NCI-H1092 treated with DMSO at 0.1 percent for 48 hours (cell line): ENCODE data around the gene NAA80.
A peak's percentile ranks its signal among the peaks of the same experiment; 100 is the strongest.
"Not testable (repeated sequence)": the region's sequence is repeated elsewhere in the genome, so short reads cannot be mapped to it uniquely, and the experiment has no call there.

Experiments used
- DNase-seq: peaks from one replicate; lab custom pipeline; 2025; lab: John Stamatoyannopoulos, UW

NAA80 gene

DNA sequence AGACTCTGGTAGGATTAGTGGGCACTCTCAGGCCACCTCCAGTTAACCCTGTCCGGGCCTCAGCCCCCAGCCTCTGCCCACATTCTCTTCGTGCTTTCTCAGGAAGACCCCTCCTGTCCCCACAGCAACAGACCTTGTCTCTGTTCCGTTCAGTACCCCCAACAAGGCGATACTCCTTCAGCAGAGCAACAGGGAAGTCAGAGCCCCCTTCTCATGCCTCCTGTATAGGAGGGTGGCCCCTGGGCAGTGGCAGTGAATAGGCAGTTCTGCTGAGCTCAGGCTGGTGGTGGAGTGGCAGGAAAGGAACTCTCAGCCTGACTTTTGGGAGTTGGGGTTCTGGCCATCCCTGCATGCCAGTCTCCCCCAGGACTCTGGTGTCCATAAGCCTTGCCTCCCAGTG is 29.7 kb downstream of the NAA80 start:
- DNase-seq: no peak

DNA sequence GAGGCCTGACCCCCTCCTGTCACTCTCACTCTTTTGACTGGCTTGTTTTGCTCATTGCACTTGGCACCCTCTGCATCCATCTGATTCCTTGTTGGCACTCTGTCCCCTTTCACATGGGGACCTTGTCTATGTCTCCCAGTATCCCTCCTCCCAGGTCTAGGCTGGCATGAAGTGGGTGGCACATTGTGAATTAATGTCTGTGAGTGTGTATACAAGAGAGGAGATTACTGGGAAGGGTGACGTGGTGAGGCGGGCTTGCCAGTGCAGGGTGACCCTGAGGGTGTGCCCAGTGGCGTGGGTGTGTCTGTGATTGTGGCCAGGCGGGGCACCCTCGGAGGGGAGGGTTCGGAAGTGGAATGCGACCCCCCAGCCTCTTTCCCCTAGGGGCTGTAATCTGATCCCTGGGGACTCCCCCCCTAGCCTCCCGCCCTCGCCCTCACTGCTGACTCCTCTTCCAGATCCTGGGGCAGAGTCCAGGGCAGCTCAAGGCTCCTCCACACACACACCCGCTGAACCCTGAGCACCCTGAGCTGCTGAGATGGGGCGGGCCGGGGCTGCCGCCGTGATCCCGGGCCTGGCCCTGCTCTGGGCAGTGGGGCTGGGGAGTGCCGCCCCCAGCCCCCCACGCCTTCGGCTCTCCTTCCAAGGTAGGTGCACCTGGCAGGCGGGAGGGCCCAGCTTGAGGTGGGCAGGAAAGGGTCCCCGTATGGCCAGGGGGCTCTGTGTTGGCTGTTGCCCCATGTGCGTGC is 30.3 kb downstream of the NAA80 start, which contains the start of gene SEMA3B:
SEMA3B (plus strand) TSS at position 445 of the 749 bp plus-strand sequence; CDS start at position 539, 94 bp downstream.
- DNase-seq: no peak

DNA sequence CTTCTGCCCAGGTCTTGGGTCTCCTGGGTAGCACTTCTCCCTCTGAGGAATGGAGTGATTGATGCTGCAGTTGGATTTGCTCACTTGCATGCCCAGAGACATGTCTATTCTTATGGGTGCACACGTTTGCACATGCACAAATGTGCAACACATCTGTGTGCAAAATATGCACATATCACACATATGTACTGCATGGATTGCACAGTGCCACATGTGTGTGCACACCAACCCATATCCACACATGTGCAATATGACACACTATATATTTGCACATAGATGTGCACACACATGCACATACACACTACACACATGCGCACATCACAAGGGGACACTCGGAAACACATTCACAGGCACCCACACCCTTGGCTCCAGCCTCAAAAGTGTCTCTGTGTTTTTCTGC is 30.9 kb downstream of the NAA80 start:
- DNase-seq: no peak

DNA sequence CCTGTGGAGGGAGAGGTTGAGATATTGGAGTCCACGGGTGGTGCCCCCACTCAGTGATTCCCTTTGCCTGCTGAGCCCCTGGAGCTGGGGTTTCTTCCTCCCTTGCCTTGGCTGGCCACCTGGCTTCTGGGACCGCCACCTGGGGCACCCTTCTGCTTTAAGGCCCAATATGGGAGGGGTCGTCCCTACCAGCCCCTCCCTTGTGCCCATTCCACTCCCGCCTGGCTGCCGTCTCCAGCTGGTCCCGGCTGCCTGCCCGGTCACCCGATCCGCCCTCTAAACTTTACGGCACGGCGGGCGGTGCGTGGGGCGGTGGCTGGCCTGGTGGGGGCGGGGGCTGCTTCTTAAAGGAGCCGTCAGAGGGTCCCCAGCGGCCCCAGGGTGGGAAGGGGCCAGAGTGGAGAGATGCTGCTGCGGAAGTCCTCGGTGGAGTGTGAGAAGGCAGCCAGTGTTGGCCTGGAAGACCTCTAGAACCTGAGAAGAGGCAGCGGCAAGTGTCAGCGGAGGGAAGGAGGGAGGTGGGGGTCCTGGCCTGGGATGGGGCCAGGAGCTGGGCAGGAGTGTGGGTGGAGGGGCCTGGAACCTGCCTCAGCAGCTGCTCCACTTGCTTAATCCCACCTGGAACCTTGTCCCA is 31.8 kb downstream of the NAA80 start:
- no peak for DNase-seq

DNA sequence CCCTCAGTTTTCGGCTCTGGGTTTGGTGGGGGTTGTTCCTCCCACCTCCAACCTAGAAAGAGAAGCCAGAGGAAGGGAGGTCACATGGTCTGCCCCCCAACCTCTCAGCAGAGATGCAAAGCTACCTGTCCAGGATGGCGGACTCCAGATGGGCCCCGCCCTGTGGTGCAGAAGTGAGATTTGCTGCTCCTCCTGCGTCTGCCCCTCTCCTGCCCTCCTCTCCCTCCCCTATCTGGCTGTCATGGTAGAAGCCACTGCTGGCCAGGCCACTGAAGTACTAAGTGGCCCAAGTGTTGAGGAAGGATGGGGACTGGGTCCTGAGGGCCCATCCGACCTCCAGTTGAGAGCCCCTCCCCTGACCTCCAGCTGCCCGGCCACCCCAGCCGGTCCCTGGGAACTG is 32.4 kb downstream of the NAA80 start:
- DNase-seq: no peak

DNA sequence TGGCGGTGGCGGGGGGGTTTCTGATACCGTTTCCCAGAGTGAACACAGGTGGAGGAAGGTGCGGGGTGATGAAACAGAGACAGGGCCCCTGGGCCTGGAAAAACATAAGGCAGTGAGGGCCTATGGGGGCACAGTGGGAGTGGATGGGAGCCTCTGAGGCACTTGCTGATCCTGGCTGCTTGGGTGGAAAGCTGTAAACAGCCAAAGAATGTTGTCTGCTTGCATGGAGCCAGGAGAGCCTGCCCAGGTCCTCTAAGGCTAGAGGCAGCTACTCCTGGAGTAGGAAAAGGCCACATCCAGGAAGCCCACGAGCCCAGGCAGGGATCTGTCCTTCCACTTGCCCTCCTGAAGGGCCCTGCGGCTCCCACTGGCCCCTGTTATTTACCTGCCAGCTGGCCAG is 33.2 kb downstream of the NAA80 start:
- no peak for DNase-seq

DNA sequence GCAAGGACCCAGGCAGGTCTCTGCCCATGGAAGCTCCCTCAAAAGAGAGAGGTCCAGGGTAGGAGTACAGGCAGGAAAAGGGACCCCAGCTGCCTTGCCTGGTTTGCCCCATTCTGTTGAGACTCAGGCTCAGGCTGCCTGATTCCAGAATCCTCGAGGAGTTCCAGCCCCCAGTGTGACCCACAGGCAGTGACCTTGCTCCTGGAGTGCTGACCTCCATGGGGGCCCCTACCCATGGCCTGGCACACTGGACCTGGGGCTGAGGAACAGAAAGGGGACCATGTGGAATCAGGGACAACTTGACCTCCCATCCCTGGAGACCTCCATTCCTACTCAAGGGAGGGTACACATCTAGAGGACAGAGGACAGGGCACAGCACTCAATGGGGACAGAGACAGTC is 33.6 kb downstream of the NAA80 start:
- no peak for DNase-seq

DNA sequence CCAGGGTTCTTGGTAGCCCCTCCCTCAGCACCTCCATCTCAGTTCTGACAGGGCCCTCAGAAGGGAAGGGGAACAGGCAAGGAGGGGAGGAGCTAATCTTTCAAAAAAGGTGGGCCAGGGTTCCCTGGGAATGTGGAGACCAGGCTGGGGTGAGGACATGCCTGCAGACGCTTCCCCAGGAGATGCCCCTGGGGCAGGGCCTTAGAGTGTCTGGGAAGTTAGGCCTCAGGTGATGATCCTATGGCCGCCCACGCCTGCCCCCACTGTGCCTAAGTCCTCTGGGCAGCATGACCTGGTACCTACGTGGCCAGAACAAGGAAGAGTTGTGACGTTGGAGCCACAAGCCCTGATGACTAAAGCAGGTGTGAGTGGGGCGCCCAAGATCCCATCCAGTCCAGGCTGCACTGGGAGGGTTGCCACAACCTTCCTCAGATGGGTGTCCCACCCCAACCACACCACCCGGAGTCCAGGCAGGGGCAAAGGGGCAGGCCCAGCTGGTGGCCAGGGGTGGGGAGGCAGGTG is 34.2 kb downstream of the NAA80 start:
- no peak for DNase-seq

DNA sequence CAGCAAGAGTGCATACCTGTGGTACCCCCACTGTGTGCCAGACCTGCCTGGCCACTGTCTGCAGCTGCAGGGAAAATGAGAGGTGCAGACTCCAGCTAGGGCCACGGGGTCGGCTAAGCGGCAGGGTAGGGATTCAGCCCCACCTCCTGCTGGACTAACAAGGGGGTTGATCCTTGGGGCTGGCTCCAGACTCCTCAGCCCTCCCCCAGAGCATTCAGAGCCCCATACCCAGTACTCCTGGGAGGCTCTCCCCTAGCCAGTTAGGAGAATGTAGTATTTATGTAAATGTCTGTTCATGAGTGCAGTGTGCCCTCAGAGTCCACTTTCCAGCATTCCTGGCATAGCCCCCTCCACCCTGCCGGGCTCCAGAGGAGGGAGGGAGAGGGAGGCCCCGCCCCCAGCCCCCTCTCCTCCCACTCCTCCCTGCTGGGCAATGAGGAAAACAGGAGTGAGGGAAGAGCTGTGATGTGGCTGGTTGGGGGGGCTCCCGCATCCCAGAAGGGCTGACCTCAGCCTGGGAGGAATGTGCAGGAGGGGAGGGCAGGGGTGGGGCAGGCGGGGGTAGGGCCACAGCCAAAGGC is 34.7 kb downstream of the NAA80 start:
- DNase-seq: no peak

DNA sequence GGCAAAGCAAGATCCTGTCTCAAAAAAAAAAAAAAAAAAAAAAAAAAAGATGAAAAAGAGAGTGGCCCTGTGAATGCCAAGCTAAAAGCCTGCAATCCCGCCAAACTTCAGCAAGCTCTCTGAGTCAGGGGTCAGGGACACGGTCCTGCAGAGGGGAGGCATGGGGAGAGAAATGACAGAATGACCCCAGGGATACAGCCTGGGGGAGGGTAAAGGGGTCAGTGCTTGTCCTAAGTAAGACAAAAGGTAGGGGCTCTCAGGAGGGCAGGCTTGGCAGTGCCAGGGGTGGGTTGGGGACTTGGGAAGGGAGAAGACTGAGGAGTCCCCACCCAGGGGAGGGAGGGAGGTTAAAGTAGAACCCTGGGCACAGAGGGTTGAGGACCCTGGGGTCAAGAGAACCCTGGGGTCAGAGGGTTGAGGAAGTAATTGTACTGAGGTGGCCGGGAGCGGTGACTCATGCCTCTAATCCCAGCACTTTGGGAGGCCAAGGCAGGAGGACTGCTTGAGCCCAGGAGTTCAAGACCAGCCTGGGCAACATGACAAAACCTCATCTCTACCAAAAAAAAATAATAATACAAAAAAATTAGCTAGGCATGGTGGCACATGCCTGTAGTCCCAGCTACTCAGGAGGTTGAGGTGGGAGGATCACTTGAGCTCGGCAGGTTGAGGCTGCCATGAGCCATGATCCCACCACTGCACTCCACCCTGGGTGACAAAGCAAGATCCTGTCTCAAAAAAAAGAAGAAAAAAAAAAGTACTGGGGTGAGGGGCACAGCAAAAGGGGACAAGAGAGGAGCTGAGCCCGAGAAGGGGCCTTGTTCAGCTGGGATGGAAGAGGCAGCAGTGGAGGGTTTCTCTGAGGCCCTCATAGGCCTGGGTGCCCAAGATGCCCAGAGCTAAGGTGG is 35.5 kb downstream of the NAA80 start:
- no peak for DNase-seq

DNA sequence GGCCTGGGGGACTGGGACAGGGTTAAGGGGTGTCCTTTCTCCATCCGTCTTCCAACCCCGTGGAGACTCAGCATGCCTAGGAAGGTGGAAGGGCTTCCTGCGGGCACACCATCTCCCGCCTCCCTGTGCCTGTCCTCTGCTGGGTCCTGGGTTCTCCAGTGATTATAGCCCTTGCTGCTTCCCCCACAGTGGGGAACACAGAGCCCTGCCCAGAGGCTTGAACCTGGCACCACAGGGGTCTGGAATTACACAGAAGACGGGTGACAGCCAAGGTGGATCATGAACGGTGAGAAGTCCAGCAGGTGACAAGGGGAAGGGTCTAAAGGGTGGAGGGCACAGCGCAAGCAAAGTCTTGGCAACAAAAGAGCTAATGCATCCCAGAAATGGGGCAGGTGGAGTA is 36.4 kb downstream of the NAA80 start:
- DNase-seq: no peak

DNA sequence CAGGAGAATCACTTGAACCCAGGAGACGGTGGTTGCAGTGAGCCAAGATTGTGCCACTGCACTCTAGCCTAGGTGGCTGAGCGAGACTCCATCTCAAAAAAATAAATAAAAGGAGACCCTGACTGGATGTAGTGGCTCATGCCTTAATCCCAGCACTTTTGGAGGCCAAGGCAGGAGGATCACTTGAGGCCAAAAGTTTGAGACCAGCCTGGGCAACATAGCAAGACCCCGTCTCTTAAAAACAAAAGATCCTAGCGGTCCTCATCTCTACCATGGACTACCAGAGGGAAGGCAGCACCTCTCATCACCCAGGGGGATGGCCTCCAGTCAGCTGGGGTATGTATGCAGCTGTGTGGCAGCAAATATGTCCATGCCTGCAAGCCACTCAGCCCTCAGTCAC is 37.0 kb downstream of the NAA80 start:
- DNase-seq: not testable (repeated sequence)

DNA sequence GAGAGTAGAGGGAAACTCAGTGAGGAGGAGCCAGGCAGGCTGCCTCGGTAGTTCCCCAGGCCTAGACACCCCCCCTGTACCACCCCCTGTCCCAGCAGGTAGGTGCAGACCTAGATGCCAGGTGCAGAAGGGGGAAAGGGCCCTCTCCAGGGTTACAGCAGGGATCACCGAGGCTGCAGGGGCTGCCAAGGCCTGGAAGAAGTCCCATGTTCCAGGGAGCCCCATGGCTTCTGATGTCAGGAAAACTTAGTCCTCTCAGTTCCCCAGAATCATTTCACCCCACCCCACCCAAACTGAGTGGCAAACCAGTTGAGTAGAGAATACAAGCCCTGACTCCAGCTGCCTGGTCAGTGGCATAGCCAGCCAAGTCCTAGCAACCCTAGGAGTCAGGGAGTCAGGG is 37.7 kb downstream of the NAA80 start:
- DNase-seq: no peak

DNA sequence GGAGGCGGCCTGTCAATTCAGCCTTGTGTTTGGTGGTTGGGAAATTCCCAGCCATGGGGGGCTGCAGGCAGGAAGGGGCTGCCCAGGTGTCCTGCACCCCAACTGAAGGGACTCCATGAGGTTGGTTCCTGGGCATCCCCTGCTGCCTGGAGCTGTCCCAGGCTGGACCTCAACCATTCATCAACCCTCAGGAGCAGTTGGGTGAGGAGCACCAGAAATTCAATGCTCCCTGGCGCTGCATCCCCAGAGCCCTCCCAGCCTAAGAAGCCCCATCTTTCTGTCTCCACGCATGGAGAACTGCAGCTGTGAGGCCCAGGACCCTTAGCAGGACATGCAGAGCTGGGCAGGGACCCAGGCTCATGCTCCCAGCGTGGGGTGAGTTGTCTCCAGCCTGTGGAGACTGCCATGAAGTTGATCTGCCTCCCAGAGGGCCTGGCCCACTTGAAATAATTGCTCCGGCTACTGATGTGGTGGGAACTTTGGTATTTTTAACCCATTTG is 38.2 kb downstream of the NAA80 start:
- DNase-seq: no peak

DNA sequence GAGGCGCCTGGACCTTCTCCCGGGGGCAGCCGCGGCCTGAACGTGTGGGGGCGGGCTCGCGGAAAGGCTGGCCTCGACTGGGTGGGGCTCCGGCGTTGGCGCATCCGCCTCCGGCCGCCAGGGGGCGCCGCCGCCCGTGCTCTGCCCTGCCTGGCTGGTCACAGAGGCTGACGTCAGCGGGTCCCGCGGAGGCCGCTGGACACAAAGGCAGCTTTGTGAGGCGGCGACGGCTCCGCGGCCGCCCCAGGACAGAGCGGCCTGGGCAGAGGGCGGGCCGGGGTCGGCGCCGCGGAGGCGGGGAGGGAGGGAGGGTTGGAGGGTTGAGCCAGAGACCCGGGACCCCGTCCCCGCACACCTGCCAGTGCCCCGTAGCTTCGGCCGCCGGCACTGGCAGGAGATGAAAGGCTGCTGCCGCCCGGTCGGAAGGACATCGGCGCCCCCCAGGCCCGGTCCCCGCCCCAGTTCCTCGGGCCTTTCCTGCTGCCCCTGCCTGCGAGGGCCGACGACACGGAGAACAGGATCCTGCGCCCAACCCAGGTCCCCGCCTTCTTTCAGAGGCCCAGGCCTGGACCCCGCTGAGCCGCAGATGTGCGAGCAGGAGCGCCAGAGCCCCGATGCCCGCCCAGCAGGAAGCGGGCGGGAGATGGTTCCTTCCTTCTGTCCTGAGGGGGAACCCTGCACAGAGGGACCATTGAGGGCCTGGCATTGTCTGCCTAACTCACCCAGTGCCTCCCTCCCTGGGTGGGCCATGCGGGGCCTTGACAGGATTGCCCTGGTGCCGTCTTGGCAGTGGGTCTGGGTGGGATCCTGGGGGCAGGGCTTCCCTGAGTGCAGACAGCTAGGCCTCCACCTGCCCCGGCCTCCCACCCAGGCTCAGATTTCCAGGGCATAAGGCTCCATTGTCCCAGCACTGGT is 38.9 kb downstream of the NAA80 start:
- DNase-seq: peak; percentile 73

DNA sequence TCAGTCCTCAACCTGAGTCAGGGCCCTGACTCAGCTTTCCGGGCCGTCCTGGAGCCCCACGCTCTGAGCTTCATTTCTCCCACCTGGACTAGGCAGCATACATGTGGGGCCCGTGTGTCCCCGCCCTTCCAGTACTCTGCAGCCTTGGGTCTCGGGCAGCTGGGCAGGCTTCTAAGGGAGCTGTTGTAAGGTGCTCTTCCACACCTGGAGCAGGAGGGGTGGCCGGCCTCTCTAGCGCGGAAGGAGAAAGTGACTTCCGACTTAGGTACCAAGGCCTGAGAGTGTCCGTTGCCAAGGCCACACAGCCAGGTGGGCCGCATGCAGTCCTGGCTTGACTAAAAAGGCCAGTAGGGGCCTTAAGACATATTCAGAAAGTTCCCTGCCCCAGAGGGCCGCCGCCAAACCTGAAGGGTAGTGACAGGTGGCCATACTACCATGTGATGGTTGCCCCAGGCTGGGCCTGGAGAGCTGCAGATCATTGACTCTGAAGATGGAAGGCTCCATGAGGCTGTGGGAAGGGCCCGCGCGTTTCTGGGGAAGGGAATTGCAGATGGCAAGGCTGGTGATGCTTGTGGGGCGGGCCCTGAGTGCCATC is 39.7 kb downstream of the NAA80 start:
- no peak for DNase-seq

DNA sequence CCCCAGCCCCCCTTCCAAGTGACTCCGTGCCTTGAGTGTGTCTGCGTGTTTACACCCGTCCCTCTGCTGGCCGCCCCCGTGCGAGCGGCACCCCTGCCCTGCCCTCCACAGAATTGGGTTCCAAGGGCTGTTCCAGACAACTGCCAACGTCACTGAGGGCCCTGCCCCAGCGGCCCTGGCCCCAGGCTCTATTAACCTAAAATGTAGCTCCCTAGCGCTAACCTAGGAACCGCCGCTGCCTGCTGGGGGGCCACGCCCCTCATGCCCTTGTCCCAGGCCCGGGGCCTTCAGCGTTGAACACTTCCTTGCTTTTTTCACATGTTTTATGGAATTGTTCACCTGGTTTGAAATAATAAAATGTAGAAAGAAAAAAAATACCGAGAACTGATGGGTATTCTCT is 40.2 kb downstream of the NAA80 start:
- no peak for DNase-seq

DNA sequence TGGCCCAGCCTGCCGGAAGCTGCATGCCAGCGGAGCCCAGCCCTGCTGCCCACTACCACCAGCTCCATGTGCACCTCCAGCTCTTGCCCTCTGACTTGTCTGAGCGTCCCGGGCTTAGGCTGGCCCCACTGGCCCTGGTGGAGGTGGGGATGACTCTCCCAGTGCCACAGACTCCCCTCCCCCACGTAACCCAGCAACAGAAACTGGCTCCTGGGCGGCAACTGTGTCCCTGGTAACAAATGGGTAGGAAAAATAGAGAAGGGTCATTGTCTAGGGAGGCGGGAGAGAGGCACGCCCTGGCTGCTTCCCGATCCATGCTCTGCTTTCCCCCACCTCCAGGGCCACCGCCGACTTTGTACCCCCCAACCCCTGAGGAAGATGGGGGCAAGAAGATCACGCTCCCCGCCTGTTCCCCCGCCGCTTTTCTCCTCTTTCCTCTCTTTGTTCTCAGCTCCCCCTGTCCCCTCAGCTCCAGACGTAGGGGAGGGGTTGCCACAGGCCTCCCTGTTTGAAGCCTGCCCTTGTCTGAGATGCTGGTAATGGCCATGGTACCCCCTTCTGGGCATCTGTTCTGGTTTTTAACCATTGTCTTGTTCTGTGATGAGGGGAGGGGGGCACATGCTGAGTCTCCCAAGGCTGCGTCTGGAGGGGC is 41.0 kb downstream of the NAA80 start:
- no peak for DNase-seq

DNA sequence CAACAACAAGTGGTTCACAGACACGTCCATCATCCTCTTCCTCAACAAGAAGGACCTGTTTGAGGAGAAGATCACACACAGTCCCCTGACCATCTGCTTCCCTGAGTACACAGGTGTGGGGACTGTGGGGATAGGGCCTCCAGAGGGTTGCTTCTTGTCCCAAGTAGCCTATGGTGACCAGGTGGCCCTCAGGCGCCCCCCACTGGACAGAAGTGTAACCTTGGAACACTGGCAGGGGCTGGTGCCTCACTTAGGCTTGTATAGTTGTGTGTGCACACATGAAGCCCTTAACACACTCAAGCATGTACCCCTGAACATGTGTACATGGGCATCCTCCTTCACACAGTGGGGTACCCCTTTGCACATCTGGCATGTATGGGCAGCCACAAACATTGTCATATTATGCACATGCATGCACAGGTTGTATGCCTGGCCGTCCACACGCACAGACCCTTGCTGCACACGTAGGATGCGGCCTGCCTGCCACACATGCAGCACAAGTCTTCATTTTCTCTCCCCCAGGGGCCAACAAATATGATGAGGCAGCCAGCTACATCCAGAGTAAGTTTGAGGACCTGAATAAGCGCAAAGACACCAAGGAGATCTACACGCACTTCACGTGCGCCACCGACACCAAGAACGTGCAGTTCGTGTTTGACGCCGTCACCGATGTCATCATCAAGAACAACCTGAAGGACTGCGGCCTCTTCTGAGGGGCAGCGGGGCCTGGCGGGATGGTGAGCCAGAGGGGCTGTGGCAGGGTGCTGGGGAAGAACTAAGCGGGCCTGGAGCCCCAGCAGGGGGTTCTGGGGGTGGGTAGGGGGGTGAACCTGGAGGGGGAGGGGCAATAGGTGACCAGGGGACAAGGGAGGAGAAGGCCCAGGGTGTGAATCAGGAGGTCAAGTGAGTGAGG is 42.0 kb downstream of the NAA80 start:
- no peak for DNase-seq
